ENCODE measurements around the gene VCAM1.
A peak's percentile ranks its signal among the peaks of the same experiment; 100 is the strongest.

DNA sequence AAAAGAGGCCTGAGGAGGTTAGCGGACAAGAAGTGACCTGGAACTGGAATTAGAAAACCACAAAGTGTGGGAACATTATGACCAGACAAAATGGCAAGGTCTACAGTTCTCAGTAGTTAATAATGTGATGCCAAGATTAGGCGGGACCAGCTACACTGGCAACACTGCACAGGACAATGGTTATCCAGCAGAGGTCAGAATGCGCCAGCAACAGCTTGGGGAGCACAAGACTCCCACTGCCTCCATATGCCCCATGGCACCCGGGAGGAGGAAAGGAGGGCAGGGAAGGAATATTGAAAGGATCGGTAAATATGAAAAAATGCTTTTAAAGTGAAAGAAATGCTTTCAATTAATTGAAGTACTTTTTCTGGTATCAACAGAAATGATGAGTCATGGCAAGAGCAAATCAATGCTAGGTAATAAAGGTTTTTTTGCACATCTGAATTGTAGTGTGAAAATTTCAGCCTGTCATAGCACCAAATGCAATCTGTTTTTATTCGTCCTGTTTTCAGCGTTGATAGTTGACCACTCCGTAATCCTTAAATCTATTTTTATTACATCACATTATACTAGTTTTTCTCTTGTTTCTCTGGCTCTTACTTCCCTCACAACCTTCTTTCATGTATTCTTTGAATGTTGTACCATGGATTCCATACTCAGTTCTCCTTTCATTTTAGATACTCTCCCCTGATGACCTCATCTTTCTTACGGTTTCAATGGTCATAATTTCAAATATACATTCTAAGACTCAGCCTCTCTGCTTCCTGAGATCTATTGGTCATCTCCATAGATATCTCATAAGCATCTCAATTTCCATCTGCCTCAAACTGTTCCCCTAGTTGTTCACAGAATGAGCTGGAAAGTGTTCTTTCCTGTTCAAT lies 30.7 kb downstream of the VCAM1 start:
- TF ChIP-seq, protein P1, sequence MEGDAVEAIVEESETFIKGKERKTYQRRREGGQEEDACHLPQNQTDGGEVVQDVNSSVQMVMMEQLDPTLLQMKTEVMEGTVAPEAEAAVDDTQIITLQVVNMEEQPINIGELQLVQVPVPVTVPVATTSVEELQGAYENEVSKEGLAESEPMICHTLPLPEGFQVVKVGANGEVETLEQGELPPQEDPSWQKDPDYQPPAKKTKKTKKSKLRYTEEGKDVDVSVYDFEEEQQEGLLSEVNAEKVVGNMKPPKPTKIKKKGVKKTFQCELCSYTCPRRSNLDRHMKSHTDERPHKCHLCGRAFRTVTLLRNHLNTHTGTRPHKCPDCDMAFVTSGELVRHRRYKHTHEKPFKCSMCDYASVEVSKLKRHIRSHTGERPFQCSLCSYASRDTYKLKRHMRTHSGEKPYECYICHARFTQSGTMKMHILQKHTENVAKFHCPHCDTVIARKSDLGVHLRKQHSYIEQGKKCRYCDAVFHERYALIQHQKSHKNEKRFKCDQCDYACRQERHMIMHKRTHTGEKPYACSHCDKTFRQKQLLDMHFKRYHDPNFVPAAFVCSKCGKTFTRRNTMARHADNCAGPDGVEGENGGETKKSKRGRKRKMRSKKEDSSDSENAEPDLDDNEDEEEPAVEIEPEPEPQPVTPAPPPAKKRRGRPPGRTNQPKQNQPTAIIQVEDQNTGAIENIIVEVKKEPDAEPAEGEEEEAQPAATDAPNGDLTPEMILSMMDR (conservative IDR thresholded peaks at IDR 0.05; ENCODE audit: low read depth, low read length), result peak; percentile 23; the same call in 1 of the 2 replicates
- no peak for TF ChIP-seq EZH2 (IDR thresholded peaks at IDR 0.05; ENCODE audit: borderline replicate concordance, low read depth, low read length, poor library complexity, severe bottlenecking)
